Lower lobe of right lung (tissue), 2 donors: ENCODE results near the gene FSD2. TPM values are rescaled to one million over a fixed set of nuclear protein-coding genes. Genes with fewer than 3 reads are reported as not detected.
"Not testable (repeated sequence)": the region's sequence is repeated elsewhere in the genome, so short reads cannot be mapped to it uniquely, and the experiment has no call there.

Experiments used
- ATAC-seq, 2 donors: fragments of 200-7000 bp; cut with Tn5 transposase; one replicate each; pipeline ENCODE4 v1.9.1; 2020 to 2022; ENCODE audit warnings: mild to moderate bottlenecking in 2 of 2, moderate library complexity in 2 of 2
- DNase-seq: peaks from one replicate; pipeline ENCODE4 v3.0.0-alpha.2; 2020
- H3K27ac ChIP-seq: fragments of 200-600 bp; one replicate; pipeline ENCODE4 v1.8.0; 2022
- H3K27me3 ChIP-seq: fragments of 200-600 bp; one replicate; pipeline ENCODE4 v1.8.0; 2022; ENCODE audit warnings: low read depth
- H3K36me3 ChIP-seq: fragments of 200-600 bp; one replicate; pipeline ENCODE4 v1.8.0; 2022; ENCODE audit warnings: mild to moderate bottlenecking
- H3K4me1 ChIP-seq: fragments of 200-600 bp; one replicate; pipeline ENCODE4 v1.8.0; 2022
- H3K4me3 ChIP-seq: fragments of 200-600 bp; one replicate; pipeline ENCODE4 v1.8.0; 2022; ENCODE audit warnings: mild to moderate bottlenecking
- H3K9me3 ChIP-seq: fragments of 200-600 bp; one replicate; pipeline ENCODE4 v1.8.0; 2022
- intact Hi-C: fragments of 100-400 bp; cut with DNase I; formaldehyde crosslinking; loops from one replicate; pipeline ENCODE4 v1.11.0; 2022
- total RNA-seq: library from RNA; stranded (reverse); fragmentation: NEBNext Ultra II Directional; extraction: Animal tissue kit (Norgen Biotek cat#: 25700); gene quantifications from one replicate; pipeline ENCODE4 v1.2.1, GENCODE V29; 2021
- TF ChIP-seq, protein P1 (sequence below): fragments of 200-600 bp; IDR thresholded peaks from one replicate; pipeline ENCODE4 v1.8.0; 2022; ENCODE audit warnings: antibody characterized with exemption, mild to moderate bottlenecking
- donor health status: DM: no; HTN: yes; CAD: no; lungs with severe emphysema.

The FSD2 gene
- total RNA-seq, 1 donor from 2014 or later = 0.18 TPM

DNA sequence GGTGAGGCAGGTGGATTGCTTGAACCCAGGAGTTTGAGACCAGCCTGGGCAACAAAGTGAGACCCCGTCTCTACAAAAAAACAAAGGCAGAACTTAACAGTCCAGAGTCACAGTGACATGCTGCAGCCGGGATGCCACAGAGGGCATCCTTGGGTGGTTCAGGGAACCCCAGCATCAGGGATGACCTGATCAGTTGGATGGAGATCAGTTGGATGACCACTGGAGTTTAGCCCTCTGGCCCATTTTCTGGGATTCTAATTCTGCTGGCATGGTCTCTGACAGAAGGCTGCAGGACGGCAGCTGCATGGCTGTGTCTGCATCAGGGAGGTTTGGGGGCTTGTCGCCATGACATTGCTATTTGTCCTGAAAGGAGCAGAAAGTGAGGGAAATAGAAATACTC, 23.4 kb upstream of the FSD2 start:
- Histone ChIP-seq H3K4me3 (no peak overlapping the region), H3K36me3 (peaks cover 99% of the 10 kb centered on the region), H3K9me3 (no peaks in the 10 kb centered on the region), H3K27me3 (no peaks in the 10 kb centered on the region), H3K27ac (no peak overlapping the region), H3K4me1 (peaks cover 14% of the 10 kb centered on the region)
- TF ChIP-seq, protein P1, sequence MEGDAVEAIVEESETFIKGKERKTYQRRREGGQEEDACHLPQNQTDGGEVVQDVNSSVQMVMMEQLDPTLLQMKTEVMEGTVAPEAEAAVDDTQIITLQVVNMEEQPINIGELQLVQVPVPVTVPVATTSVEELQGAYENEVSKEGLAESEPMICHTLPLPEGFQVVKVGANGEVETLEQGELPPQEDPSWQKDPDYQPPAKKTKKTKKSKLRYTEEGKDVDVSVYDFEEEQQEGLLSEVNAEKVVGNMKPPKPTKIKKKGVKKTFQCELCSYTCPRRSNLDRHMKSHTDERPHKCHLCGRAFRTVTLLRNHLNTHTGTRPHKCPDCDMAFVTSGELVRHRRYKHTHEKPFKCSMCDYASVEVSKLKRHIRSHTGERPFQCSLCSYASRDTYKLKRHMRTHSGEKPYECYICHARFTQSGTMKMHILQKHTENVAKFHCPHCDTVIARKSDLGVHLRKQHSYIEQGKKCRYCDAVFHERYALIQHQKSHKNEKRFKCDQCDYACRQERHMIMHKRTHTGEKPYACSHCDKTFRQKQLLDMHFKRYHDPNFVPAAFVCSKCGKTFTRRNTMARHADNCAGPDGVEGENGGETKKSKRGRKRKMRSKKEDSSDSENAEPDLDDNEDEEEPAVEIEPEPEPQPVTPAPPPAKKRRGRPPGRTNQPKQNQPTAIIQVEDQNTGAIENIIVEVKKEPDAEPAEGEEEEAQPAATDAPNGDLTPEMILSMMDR = no peak
- intact Hi-C loops = no loop called here
- no peak for DNase-seq
- no peak for ATAC-seq

DNA sequence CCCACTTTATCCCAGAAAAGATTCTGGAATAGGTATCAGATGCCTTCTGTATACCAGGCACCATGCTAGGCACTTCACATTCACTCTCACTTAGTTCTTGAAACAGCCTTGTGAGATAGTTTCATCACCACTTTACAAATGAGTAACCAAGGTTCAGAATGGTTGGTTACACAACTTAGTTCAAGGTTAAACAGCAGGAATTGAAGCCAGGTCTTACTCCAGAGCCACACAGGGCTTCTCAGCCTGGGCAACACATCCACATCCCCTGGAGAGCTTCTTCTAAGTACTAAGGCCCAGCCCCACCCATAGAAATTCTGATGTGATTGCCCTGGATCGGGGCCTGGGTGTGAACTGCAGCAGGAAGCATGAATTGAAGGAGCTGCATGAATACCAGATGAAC, 22.2 kb upstream of the FSD2 start:
- Histone ChIP-seq H3K9me3 (no peaks in the 10 kb centered on the region), H3K36me3 (peaks cover 99% of the 10 kb centered on the region), H3K27ac (no peak overlapping the region), H3K4me1 (peaks cover 14% of the 10 kb centered on the region), H3K4me3 (no peak overlapping the region), H3K27me3 (no peaks in the 10 kb centered on the region)
- DNase-seq (no peak), ATAC-seq (no peak)
- intact Hi-C loops = no loop called here
- TF ChIP-seq, protein P1 = no peak

DNA sequence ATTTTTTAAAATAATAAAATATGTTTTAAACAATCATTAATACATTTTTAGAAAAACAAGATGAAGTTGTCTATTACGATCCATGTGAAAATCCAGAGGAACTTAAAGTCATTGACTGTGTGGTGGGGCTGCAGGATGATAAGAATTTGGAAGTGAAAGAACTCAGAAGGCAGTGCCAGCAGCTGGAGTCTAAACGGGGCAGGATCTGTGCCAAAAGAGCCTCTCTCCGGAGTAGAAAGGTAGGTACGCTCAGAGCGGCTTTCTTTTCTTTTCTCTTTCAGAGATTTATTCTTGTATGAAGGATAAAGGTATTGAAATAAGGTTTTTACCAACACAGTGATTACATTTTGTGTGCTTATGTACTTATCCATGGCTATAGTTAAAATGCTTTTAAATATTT, 17.2 kb upstream of the FSD2 start:
- Histone ChIP-seq H3K27me3 (no peaks in the 10 kb centered on the region), H3K27ac (no peak overlapping the region), H3K9me3 (no peaks in the 10 kb centered on the region), H3K4me3 (no peak overlapping the region), H3K36me3 (peaks cover 100% of the 10 kb centered on the region), H3K4me1 (no peaks in the 10 kb centered on the region)
- TF ChIP-seq, protein P1 = no peak
- intact Hi-C loops = no loop called here
- DNase-seq (no peak), ATAC-seq (no peak)

DNA sequence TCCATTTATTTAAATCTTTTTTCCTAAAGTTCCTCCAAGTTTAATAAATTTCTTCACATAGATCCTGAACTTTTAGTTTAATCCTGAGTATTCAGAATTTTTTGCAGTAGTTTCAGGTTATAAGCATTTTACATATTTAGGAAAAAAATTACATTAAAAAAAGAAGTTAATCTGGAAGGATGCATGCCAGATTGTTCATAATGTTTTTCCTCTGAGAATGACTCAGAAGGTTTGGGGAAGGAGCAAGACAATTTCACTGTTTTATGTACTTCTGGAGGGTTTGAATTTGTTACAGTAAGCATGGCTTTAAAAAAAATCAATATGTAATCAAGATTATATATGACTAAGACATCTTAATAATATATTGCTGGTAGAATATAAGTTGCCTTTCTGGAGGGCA, 16.0 kb upstream of the FSD2 start:
- H3K27ac ChIP-seq, H3K4me1 ChIP-seq, ATAC-seq, H3K9me3 ChIP-seq, intact Hi-C loops, H3K27me3 ChIP-seq, H3K4me3 ChIP-seq, DNase-seq: not testable (repeated sequence)
- H3K36me3 ChIP-seq = peaks cover 100% of the 10 kb centered on the region

DNA sequence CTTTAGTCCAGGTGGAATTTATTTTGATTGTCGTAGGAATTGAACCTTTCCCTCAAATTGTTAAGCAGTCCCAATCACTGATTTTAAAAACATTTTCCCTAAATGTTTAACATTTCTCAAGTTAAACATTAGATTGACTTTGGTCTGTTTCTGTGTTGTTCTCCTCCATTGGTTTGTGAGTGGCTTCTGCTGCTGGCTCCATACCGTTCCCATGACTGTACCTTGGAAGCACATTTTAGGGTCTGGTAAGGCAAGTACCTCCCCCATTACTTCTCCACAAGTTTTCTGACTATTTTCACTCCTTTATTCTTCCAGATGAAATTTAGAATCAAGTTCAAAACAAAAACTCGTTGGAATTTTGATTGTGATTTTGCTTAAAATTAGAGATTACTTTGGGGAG, 15.5 kb upstream of the FSD2 start:
- H3K27me3 ChIP-seq, intact Hi-C loops, H3K27ac ChIP-seq, H3K4me3 ChIP-seq, H3K9me3 ChIP-seq, H3K4me1 ChIP-seq, ATAC-seq, DNase-seq: not testable (repeated sequence)
- H3K36me3 ChIP-seq = peaks cover 100% of the 10 kb centered on the region

DNA sequence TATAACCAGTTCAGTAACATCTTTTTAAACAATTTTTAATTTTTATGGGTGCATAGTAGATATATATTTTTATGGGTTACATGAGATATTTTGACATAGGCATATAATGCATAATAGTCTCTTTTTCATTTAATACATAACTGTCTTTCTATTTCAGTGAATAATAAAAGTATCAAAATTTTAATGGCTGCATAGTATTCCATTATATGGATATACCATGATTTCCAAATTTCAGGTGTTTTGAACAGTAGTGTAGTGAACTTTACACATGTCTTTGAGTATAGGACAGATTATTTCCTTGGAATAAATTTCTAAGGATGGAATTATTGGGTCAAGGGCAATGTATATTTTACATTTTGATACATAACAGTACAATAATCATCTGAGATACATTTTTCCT, 14.3 kb upstream of the FSD2 start:
- Histone ChIP-seq H3K27me3 (no peaks in the 10 kb centered on the region), H3K4me1 (no peaks in the 10 kb centered on the region), H3K9me3 (no peaks in the 10 kb centered on the region), H3K4me3 (no peak overlapping the region), H3K27ac (no peak overlapping the region), H3K36me3 (peaks cover 100% of the 10 kb centered on the region)
- no peak for DNase-seq
- ATAC-seq = no peak
- TF ChIP-seq, protein P1 = no peak
- intact Hi-C loops = no loop called here

DNA sequence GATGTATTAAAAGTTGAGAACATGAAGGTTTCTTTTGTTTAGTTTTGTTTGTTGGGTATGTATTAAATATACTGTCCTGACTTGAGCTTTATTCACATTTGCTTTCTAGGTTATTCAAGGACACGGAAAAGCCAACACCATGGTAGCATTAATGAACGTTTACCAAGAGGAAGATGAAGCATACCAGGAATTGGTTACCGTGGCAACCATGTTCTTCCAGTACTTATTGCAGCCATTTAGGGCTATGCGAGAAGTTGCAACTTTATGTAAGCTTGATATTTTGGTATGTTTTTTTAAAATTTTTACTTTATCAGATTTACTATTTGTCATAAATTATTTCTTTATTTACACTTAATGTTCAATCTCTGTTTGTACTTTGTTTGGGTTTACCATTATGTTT, 7.1 kb upstream of the FSD2 start:
- H3K9me3 ChIP-seq = no peaks in the 10 kb centered on the region
- peaks cover 52% of the 10 kb centered on the region for H3K36me3 ChIP-seq
- TF ChIP-seq, protein P1 = no peak

More for the DNA sequence above, 7.1 kb upstream of the FSD2 start:
- Histone ChIP-seq H3K27ac (no peak overlapping the region), H3K27me3 (no peaks in the 10 kb centered on the region), H3K4me3 (no peak overlapping the region), H3K4me1 (peaks cover 32% of the 10 kb centered on the region)
- DNase-seq = no peak
- ATAC-seq = no peak
- intact Hi-C loops = no loop called here
